Parathyroid adenoma (tissue), 2 donors: Measurements from ENCODE around the gene CCDC88A.

Source experiments
- H2AFZ ChIP-seq: fragments of 300-600 bp; sonication (generic); one replicate; pipeline ENCODE4 v1.7.0; 2017; ENCODE audit warnings: antibody characterized with exemption, mild to moderate bottlenecking
- H3K27ac ChIP-seq: fragments of 300-600 bp; sonication (generic); one replicate; pipeline ENCODE4 v1.7.0; 2017
- H3K27me3 ChIP-seq: fragments of 300-600 bp; sonication (generic); one replicate; pipeline ENCODE4 v1.7.0; 2017; ENCODE audit warnings: low read length; ENCODE audit not compliant: control insufficient read depth, insufficient read depth
- H3K36me3 ChIP-seq: fragments of 300-600 bp; sonication (generic); one replicate; pipeline ENCODE4 v1.7.0; 2017; ENCODE audit warnings: low read length; ENCODE audit not compliant: control insufficient read depth, insufficient read depth
- H3K4me1 ChIP-seq: fragments of 300-600 bp; sonication (generic); one replicate; pipeline ENCODE4 v1.7.0; 2017; ENCODE audit warnings: control low read depth
- H3K4me2 ChIP-seq: fragments of 300-600 bp; sonication (generic); one replicate; pipeline ENCODE4 v1.7.0; 2017; ENCODE audit warnings: low read length
- H3K4me3 ChIP-seq: fragments of 300-600 bp; sonication (generic); one replicate; pipeline ENCODE4 v1.7.0; 2017; ENCODE audit warnings: low read depth, low read length
- H3K79me2 ChIP-seq: fragments of 300-600 bp; sonication (generic); one replicate; pipeline ENCODE4 v1.7.0; 2017; ENCODE audit warnings: control low read depth
- H3K9ac ChIP-seq: fragments of 300-600 bp; sonication (generic); one replicate; pipeline ENCODE4 v1.7.0; 2017; ENCODE audit warnings: mild to moderate bottlenecking
- H3K9me3 ChIP-seq: fragments of 300-600 bp; sonication (generic); one replicate; pipeline ENCODE4 v1.7.0; 2017; ENCODE audit warnings: low read length; ENCODE audit not compliant: control insufficient read depth
- CTCF ChIP-seq: fragments of 300-600 bp; sonication (generic); IDR thresholded peaks from one replicate; pipeline ENCODE4 v1.7.0; 2017; ENCODE audit warnings: antibody characterized with exemption, mild to moderate bottlenecking
- donor health status: primary hyperparathyroidism.

CCDC88A gene

DNA sequence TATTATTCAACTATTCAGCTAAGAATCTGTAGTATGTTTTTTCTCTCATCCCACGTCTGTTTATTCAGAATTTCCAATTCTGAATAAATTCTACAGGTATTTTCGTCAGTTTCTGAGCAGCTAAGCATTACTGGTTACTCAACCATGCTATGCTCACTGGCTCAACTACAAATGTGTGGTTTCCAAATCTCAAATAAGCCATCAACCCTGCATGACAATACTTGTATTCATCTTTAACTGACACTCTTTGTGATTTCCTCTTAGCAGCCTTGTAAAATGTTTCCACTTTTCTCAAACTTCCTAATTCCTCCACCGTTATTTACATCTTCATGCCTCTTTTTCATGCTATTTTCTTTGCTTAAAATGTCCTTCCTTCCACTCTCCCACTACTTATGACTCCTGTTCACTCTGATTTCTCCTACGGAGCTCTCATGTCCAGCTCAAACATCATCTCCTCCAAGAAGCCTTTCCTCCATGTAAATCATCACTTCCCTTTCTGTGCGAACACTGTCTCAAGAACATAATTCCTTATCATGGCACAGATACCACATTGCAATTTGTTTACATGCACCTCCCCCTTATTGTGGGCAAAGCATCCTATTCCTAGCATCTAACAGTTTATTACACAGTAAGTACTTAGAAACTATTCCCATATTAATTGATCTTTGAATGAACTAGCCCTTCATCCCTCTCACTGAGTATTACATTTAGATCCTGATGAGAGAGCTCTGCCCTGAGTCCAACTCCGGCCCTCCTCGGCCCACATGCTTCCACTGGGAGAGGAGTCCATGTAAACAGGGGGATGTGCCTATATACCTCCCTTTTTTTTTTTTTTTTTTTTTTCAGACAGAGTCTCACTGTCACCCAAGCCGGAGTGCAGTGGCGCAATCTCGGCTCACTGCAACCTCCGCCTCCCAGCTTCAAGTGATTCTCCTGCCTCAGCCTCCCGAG lies 10.5 kb downstream of the CCDC88A start:
- H3K4me3 ChIP-seq: no peak overlapping the region
- no peak overlapping the region for H2AFZ ChIP-seq
- H3K4me1 ChIP-seq: no peaks in the 10 kb centered on the region
- no peaks in the 10 kb centered on the region for H3K9me3 ChIP-seq
- peaks cover 4% of the 10 kb centered on the region for H3K79me2 ChIP-seq
- H3K27ac ChIP-seq: no peak overlapping the region
- no peak overlapping the region for H3K4me2 ChIP-seq
- no peak for TF ChIP-seq CTCF
- H3K27me3 ChIP-seq: no peaks in the 10 kb centered on the region
- H3K9ac ChIP-seq: no peak overlapping the region
- H3K36me3 ChIP-seq: no peaks in the 10 kb centered on the region

GRCh38 chr2:55408098-55408882 lies 11.4 kb downstream of the CCDC88A start:
- Histone ChIP-seq H3K4me1 (no peaks in the 10 kb centered on the region), H3K27ac (no peak overlapping the region), H3K4me3 (no peak overlapping the region), H3K27me3 (no peaks in the 10 kb centered on the region), H3K36me3 (no peaks in the 10 kb centered on the region), H3K79me2 (peaks cover 4% of the 10 kb centered on the region), H3K9ac (no peak overlapping the region), H2AFZ (no peak overlapping the region), H3K9me3 (no peaks in the 10 kb centered on the region), H3K4me2 (no peak overlapping the region)
- TF ChIP-seq CTCF: no peak

DNA sequence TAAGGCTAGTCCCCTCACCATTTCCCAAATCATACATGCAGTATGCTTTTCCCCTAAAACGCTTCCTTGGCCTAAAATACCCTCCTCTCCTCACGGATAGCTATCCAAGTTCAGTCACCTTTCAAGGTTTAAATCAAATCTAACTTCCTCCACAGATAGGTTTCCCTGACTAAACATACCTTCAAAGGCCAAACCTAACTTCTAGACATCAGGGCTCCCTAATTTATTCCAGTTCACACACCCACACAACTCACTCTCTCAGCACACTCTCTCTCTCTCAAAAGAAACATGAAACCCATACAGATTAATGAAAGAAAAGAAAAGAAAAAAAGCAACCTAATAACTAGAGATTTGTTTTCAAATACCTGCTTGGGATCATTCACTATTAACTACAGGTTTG lies 14.5 kb downstream of the CCDC88A start:
- Histone ChIP-seq H3K79me2 (peaks cover 4% of the 10 kb centered on the region), H2AFZ (no peak overlapping the region), H3K9ac (no peak overlapping the region), H3K36me3 (no peaks in the 10 kb centered on the region), H3K4me1 (no peaks in the 10 kb centered on the region), H3K9me3 (no peaks in the 10 kb centered on the region), H3K27me3 (no peaks in the 10 kb centered on the region), H3K27ac (no peak overlapping the region), H3K4me2 (no peak overlapping the region), H3K4me3 (no peak overlapping the region)
- no peak for TF ChIP-seq CTCF

GRCh38 chr2:55403256-55403998 lies 16.2 kb downstream of the CCDC88A start:
- Histone ChIP-seq H3K4me2 (no peak overlapping the region), H3K9ac (no peak overlapping the region), H3K27ac (no peak overlapping the region), H3K4me1 (no peaks in the 10 kb centered on the region), H3K36me3 (no peaks in the 10 kb centered on the region), H3K79me2 (peaks cover 4% of the 10 kb centered on the region), H3K9me3 (no peaks in the 10 kb centered on the region), H3K27me3 (no peaks in the 10 kb centered on the region), H3K4me3 (no peak overlapping the region), H2AFZ (no peak overlapping the region)
- TF ChIP-seq CTCF: no peak
